GM13976 (cell line): ENCODE measurements around the gene MPC1.

ENCODE experiments used
- DNase-seq: peaks from one replicate; pipeline ENCODE4 v3.0.0; 2012; ENCODE audit warnings: low spot score
- CTCF ChIP-seq: IDR thresholded peaks from 2 replicates; pipeline ENCODE4 v1.5.1; 2012; ENCODE audit warnings: borderline replicate concordance, mild to moderate bottlenecking; ENCODE audit not compliant: insufficient read depth; ENCODE audit errors: extremely low read depth, missing control alignments, control extremely low read depth
- in situ Hi-C: fragments of 300-500 bp; cut with MboI; formaldehyde crosslinking; loops from one replicate; pipeline ENCODE4 v1.12.0; 2022; ENCODE audit warnings: low sequenced_read_pairs, mixed read lengths, inconsistent platforms; ENCODE audit not compliant: unreplicated experiment

MPC1 gene

GRCh38 chr6:166335378-166336302 is 47.1 kb downstream of the MPC1 start:
- no peak for DNase-seq
- in situ Hi-C loops: no loop called here
- no peak for TF ChIP-seq CTCF

GRCh38 chr6:166334878-166335277 is 47.9 kb downstream of the MPC1 start:
- in situ Hi-C loops: no loop called here

GRCh38 chr6:166333172-166333995 is 49.4 kb downstream of the MPC1 start:
- no peak for TF ChIP-seq CTCF
- peak; percentile 81 for DNase-seq
- in situ Hi-C loops: no loop called here

More at GRCh38 chr6:166334878-166335277, 47.9 kb downstream of the MPC1 start:
- no peak for TF ChIP-seq CTCF
- no peak for DNase-seq

GRCh38 chr6:166331503-166332415 is 51.0 kb downstream of the MPC1 start:
- DNase-seq: no peak
- no peak for TF ChIP-seq CTCF
- in situ Hi-C loops: no loop called here

GRCh38 chr6:166330612-166331011 is 52.1 kb downstream of the MPC1 start:
- in situ Hi-C loops: no loop called here
- no peak for TF ChIP-seq CTCF
- DNase-seq: no peak

- TF ChIP-seq CTCF: no peak
- in situ Hi-C loops: no loop called here
- peak; percentile 59 for DNase-seq
These were observed 57.2 kb downstream of the MPC1 start for GRCh38 chr6:166325383-166326042.
